Stimulated activated naive B cell treated with anti-CD40 and anti-IgM and Interleukin-4, amounts not matched to agents 10 μg/mL and 1 μg/mL and 100 μg/mL, for 72 hours (primary cell): Measurements from ENCODE around the gene EEFSEC.
A peak's percentile ranks its signal among the peaks of the same experiment; 100 is the strongest.

Source experiments
- ATAC-seq, 2 donors: fragments of 150-1000 bp; cut with Tn5 transposase; replicated peaks; 2 replicates each; pipeline ENCODE4 v1.10.0; 2021; ENCODE audit warnings: moderate library complexity in 1 of 2
- DNase-seq: peaks from one replicate; pipeline ENCODE4 v3.0.0; 2021
- H3K27ac Mint-ChIP-seq: one replicate; pipeline ENCODE4 v1.8.0; 2022; ENCODE audit warnings: mild to moderate bottlenecking, mixed read lengths
- H3K27me3 Mint-ChIP-seq, 2 donors: one replicate each; pipeline ENCODE4 v1.8.0; 2022; ENCODE audit warnings: mixed read lengths in 2 of 2
- H3K36me3 Mint-ChIP-seq, 2 donors: one replicate each; pipeline ENCODE4 v1.8.0; 2022; ENCODE audit warnings: mixed read lengths in 2 of 2, mild to moderate bottlenecking in 1 of 2
- H3K4me1 Mint-ChIP-seq, 2 donors: one replicate each; pipeline ENCODE4 v1.8.0; 2022; ENCODE audit warnings: mixed read lengths in 2 of 2, mild to moderate bottlenecking in 1 of 2
- H3K4me3 Mint-ChIP-seq, 2 donors: one replicate each; pipeline ENCODE4 v1.8.0; 2022; ENCODE audit warnings: mild to moderate bottlenecking in 2 of 2, mixed read lengths in 2 of 2, moderate library complexity in 1 of 2
- H3K9me3 Mint-ChIP-seq, 2 donors: one replicate each; pipeline ENCODE4 v1.8.0; 2022; ENCODE audit warnings: mixed read lengths in 2 of 2, mild to moderate bottlenecking in 1 of 2

EEFSEC gene

GRCh38 chr3:128310286-128311058, 157.2 kb downstream of the EEFSEC start:
- H3K4me3 Mint-ChIP-seq, result no peak overlapping the region
- no peak for ATAC-seq
- H3K36me3 Mint-ChIP-seq, result peaks cover 17 to 32% of the 10 kb centered on the region in 2 donors
- H3K27ac Mint-ChIP-seq, result no peak overlapping the region
- peaks cover 0 to 3% of the 10 kb centered on the region in 2 donors for H3K4me1 Mint-ChIP-seq
- H3K9me3 Mint-ChIP-seq, result no peaks in the 10 kb centered on the region
- no peaks in the 10 kb centered on the region for H3K27me3 Mint-ChIP-seq
- DNase-seq, result no peak

DNA sequence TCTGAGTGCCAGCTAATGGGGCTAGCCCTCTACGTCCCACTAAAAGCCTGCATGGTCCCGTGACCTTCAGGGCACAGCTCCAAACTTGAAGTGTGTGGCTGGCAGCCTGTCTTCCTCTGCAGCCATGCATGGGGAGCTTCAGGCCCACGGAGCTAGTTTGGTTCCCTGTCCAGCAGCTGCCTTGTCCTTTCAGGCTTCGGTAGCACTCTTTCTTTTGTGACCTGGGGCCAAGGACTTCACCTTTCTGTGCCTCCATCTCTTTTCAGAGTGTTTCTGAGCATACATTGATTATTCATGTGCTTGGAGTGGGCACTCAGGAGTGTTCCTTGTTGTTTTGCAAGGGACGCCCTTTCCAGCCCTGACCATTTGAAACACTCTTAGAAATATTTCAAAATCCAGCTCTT, 158.2 kb downstream of the EEFSEC start:
- Mint-ChIP-seq H3K27me3 (no peaks in the 10 kb centered on the region), H3K4me1 (peaks cover 0 to 3% of the 10 kb centered on the region in 2 donors), H3K27ac (no peak overlapping the region), H3K9me3 (no peaks in the 10 kb centered on the region), H3K36me3 (peaks cover 15 to 35% of the 10 kb centered on the region in 2 donors), H3K4me3 (no peak overlapping the region)
- DNase-seq (no peak), ATAC-seq (no peak)

- ATAC-seq (no peak), DNase-seq (no peak)
- peaks cover 17 to 42% of the 10 kb centered on the region in 2 donors for H3K36me3 Mint-ChIP-seq
- peaks cover 0 to 3% of the 10 kb centered on the region in 2 donors for H3K4me1 Mint-ChIP-seq
- H3K27me3 Mint-ChIP-seq, result no peaks in the 10 kb centered on the region
- no peaks in the 10 kb centered on the region for H3K9me3 Mint-ChIP-seq
- no peak overlapping the region for H3K27ac Mint-ChIP-seq
- H3K4me3 Mint-ChIP-seq, result no peak overlapping the region
These were observed 159.0 kb downstream of the EEFSEC start for GRCh38 chr3:128312271-128312670.

DNA sequence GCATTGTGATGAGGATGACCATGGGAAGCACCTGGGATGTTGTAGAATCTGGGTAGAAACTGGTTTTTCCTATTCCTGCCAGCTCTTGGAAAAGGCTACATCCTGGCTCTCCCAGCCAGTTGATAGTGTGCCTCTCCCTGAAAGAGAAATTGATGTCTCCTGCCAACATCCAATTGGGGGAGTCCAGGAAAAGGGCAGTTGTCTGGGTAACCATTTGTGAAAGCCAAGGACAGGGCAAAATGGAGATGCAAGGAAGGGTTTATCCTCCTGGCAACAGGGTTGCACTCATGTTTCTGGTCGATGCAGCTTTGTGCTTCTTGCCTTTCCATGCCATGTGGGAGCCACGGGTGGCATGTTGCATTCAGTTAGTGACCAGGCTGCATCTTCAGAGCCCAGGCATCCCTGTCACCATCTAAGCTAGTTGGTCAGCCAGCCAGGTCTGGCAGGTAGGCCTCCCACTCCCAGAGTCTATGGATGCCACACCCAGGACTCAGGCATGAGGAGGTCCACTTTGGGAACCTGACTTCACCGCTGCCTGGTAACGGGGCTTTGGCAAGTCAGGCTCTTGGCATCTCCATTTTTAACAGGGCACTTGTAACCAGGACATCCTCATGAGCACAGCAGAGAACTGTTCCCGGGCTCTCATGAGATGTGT, 159.9 kb downstream of the EEFSEC start:
- H3K36me3 Mint-ChIP-seq, result peaks cover 17 to 46% of the 10 kb centered on the region in 2 donors
- no peaks in the 10 kb centered on the region for H3K9me3 Mint-ChIP-seq
- peaks cover 0 to 3% of the 10 kb centered on the region in 2 donors for H3K4me1 Mint-ChIP-seq
- ATAC-seq (no peak), DNase-seq (no peak)
- no peak overlapping the region for H3K4me3 Mint-ChIP-seq
- no peaks in the 10 kb centered on the region for H3K27me3 Mint-ChIP-seq
- H3K27ac Mint-ChIP-seq, result no peak overlapping the region

GRCh38 chr3:128313935-128314334, 160.7 kb downstream of the EEFSEC start:
- DNase-seq (no peak), ATAC-seq (no peak)
- peaks cover 0 to under 1% of the 10 kb centered on the region in 2 donors for H3K4me1 Mint-ChIP-seq
- no peak overlapping the region for H3K27ac Mint-ChIP-seq
- no peaks in the 10 kb centered on the region for H3K27me3 Mint-ChIP-seq
- no peaks in the 10 kb centered on the region for H3K9me3 Mint-ChIP-seq
- H3K4me3 Mint-ChIP-seq, result no peak overlapping the region
- peaks cover 15 to 47% of the 10 kb centered on the region in 2 donors for H3K36me3 Mint-ChIP-seq

GRCh38 chr3:128315313-128315712, 162.0 kb downstream of the EEFSEC start:
- DNase-seq (no peak), ATAC-seq (no peak)
- Mint-ChIP-seq H3K36me3 (peaks cover 14 to 48% of the 10 kb centered on the region in 2 donors), H3K27me3 (no peaks in the 10 kb centered on the region), H3K27ac (no peak overlapping the region), H3K4me3 (no peak overlapping the region), H3K9me3 (no peaks in the 10 kb centered on the region), H3K4me1 (no peaks in the 10 kb centered on the region)

GRCh38 chr3:128316481-128316891, 163.2 kb downstream of the EEFSEC start:
- H3K9me3 Mint-ChIP-seq, result no peaks in the 10 kb centered on the region
- H3K36me3 Mint-ChIP-seq, result peaks cover 13 to 50% of the 10 kb centered on the region in 2 donors
- no peak for DNase-seq
- no peaks in the 10 kb centered on the region for H3K4me1 Mint-ChIP-seq
- ATAC-seq, result no peak
- H3K27me3 Mint-ChIP-seq, result no peaks in the 10 kb centered on the region
- no peak overlapping the region for H3K4me3 Mint-ChIP-seq
- H3K27ac Mint-ChIP-seq, result no peak overlapping the region

GRCh38 chr3:128317101-128317697, 163.9 kb downstream of the EEFSEC start:
- Mint-ChIP-seq H3K9me3 (no peaks in the 10 kb centered on the region), H3K27ac (no peak overlapping the region), H3K4me3 (no peak overlapping the region), H3K36me3 (peaks cover 13 to 45% of the 10 kb centered on the region in 2 donors), H3K4me1 (no peaks in the 10 kb centered on the region), H3K27me3 (no peaks in the 10 kb centered on the region)
- DNase-seq (no peak), ATAC-seq (no peak)

DNA sequence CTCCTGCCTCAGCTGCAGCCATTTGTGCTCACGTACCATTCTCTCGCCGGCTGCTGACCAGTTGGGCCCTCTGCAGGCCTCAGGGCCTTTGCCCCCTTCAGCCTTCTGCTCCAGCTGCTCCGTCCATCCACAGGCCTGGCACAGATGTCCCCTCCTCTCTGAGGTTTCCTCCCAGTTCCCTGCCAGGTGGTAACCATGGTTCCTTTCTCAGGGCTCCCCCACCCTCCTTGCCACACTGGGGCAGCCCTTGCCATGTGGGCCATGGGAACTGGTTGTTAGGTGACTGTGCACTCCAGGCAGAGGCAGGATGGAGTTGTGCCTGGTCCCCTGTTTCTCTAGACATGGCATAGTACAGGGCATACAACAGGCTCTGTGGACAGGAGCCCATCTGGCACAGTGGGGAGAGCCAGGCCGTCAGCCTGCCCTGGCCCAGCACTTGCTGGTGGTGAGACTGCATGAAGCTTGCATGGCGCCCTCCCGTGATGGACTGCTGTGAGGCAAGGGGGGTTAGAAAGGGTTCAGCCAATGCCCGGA, 164.5 kb downstream of the EEFSEC start:
- Mint-ChIP-seq H3K27me3 (no peaks in the 10 kb centered on the region), H3K4me1 (no peaks in the 10 kb centered on the region), H3K27ac (peak overlapping the region; percentile 37), H3K4me3 (no peak overlapping the region), H3K36me3 (peaks cover 13 to 45% of the 10 kb centered on the region in 2 donors), H3K9me3 (no peaks in the 10 kb centered on the region)
- ATAC-seq, result no peak
- DNase-seq, result no peak

GRCh38 chr3:128318275-128318941, 165.1 kb downstream of the EEFSEC start:
- no peaks in the 10 kb centered on the region for H3K4me1 Mint-ChIP-seq
- peaks cover 13 to 45% of the 10 kb centered on the region in 2 donors for H3K36me3 Mint-ChIP-seq
- H3K9me3 Mint-ChIP-seq, result no peaks in the 10 kb centered on the region
- no peak overlapping the region for H3K4me3 Mint-ChIP-seq
- ATAC-seq (no peak), DNase-seq (no peak)
- H3K27ac Mint-ChIP-seq, result no peak overlapping the region
- H3K27me3 Mint-ChIP-seq, result no peaks in the 10 kb centered on the region

DNA sequence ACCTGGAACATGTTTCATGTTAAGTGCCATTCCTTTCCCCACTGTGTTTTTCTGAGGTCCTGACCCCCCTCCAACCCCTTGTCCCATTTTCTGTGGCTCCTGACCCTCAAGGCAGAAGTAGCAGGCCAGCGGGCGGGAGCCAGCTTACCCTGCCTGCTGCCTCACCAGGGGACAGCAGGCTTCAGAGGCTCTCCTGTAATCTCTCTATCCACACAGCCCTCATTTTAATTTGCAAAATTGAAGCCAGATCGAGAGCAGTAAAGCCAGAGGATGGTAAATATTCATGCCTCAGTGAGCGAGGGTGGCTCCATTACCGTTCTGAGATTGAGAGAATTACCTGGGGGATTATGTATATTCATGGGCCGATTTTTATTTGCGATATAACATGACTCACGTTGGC, 165.8 kb downstream of the EEFSEC start:
- Mint-ChIP-seq H3K27ac (no peak overlapping the region), H3K4me3 (no peak overlapping the region), H3K9me3 (no peaks in the 10 kb centered on the region), H3K36me3 (peaks cover 10 to 41% of the 10 kb centered on the region in 2 donors), H3K27me3 (no peaks in the 10 kb centered on the region), H3K4me1 (no peaks in the 10 kb centered on the region)
- ATAC-seq (no peak), DNase-seq (no peak)

DNA sequence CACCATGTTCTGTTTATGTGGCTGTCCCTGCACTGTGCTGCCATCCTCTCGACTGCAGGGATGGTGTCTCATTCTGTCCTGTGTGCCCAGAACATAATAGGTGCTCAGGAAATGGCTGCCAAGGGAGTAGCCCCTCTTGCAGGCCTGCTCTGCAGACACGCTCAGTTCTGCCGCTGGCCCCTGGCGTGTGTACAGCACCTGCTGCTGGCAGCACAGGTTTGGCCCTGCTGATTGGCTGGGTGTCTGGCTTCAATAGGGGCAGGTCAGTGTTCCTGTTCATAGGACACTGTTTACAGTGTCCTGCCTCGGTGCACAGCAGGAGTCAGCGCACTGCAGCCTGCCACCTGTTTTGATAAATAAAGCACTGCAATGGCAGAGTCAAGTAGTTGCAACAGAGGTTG, 166.5 kb downstream of the EEFSEC start:
- Mint-ChIP-seq H3K27me3 (no peaks in the 10 kb centered on the region), H3K36me3 (peaks cover 10 to 36% of the 10 kb centered on the region in 2 donors), H3K4me1 (no peaks in the 10 kb centered on the region), H3K27ac (no peak overlapping the region), H3K9me3 (no peaks in the 10 kb centered on the region), H3K4me3 (no peak overlapping the region)
- no peak for ATAC-seq
- no peak for DNase-seq

DNA sequence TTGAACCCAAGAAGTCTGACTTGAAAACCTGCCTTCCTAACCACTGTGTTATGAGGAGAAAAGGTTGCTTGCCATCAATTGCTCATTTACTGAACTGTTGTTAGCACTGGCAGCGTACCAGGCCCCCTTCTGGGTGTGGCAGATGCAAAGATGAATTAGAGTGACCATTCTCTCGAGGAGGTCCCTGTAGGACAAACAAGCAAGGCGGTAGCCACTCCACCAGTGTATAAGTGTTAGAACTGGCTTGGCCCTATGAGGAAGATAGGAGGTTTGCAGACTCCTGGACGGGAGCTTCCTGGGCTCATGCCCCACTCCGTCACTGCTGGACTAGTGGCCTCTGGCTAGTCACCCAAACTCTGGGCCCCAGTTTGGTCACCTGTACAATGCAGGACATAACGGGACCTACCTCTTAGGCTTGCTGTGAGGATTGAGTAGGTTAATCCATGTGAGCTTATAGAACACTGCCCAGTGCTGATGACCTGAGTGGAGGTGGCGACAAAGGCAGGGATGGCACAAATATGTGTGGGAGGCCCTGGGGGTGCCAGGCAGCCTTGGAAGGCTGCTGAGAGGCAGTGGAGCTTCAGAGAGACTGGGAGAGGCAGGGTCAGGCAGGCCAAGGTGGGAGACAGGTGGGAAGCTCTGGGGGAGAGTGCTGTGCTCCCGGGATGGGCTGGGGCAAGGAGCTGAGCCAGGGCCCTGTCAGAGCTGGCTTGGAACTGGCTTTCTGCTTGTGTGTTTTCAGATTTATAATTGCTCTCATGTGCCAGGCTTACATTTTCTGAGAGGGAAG, 167.5 kb downstream of the EEFSEC start:
- H3K4me1 Mint-ChIP-seq, result peaks cover 0 to 2% of the 10 kb centered on the region in 2 donors
- no peak overlapping the region for H3K4me3 Mint-ChIP-seq
- no peaks in the 10 kb centered on the region for H3K9me3 Mint-ChIP-seq
- no peaks in the 10 kb centered on the region for H3K27me3 Mint-ChIP-seq
- peak overlapping the region; percentile 33 for H3K27ac Mint-ChIP-seq
- ATAC-seq, result no peak
- H3K36me3 Mint-ChIP-seq, result peaks cover 10 to 37% of the 10 kb centered on the region in 2 donors
- no peak for DNase-seq
